AG04450 (cell line): ENCODE data around the gene GLT6D1. TPM values are rescaled to one million over a fixed set of nuclear protein-coding genes. Genes with fewer than 3 reads are reported as not detected.

Source experiments
- CTCF ChIA-PET: fragments of 300-600, 350-600 bp; formaldehyde crosslinking; extraction: SDS; loops from one replicate; lab custom pipeline; 2022; ENCODE audit warnings: antibody characterized with exemption, inconsistent platforms; lab: Charles Lee
- POLR2A ChIA-PET: fragments of 350-600 bp; formaldehyde crosslinking; extraction: SDS; loops from one replicate; lab custom pipeline; 2021; ENCODE audit warnings: antibody characterized with exemption, inconsistent platforms; lab: Yijun Ruan, JAX
- DNase-seq: peaks from one replicate; pipeline ENCODE4 v3.0.0-alpha.2; 2011; ENCODE audit warnings: low read depth, low spot score
- H3K27ac ChIP-seq: one replicate; pipeline ENCODE4 v1.5.1; 2012; ENCODE audit warnings: low read depth, low read length, control low read depth
- H3K27me3 ChIP-seq: one replicate; pipeline ENCODE4 v1.6.0; 2012; ENCODE audit warnings: low read length; ENCODE audit not compliant: control insufficient read depth, insufficient read depth
- H3K4me3 ChIP-seq: 2 replicates; pipeline ENCODE4 v1.5.1; 2011; ENCODE audit warnings: mild to moderate bottlenecking, low read depth, low read length, control low read depth
- H3K9me3 ChIP-seq: 2 replicates; pipeline ENCODE4 v1.5.1; 2012; ENCODE audit warnings: low read length; ENCODE audit not compliant: control insufficient read depth, insufficient read depth
- polyA plus RNA-seq: library from polyadenylated mRNA; depleted of rRNA; stranded (reverse); fragments of >200 nt; gene quantifications from 2 replicates; pipeline ENCODE4 v1.2.3, GENCODE V29; 2011
- TF ChIP-seq, protein P1 (sequence below): IDR thresholded peaks from 2 replicates; pipeline ENCODE4 v1.5.1; 2011; ENCODE audit warnings: low read depth, low read length, control low read depth, inconsistent platforms

Gene GLT6D1
- polyA plus RNA-seq, 1 experiment: not detected

DNA sequence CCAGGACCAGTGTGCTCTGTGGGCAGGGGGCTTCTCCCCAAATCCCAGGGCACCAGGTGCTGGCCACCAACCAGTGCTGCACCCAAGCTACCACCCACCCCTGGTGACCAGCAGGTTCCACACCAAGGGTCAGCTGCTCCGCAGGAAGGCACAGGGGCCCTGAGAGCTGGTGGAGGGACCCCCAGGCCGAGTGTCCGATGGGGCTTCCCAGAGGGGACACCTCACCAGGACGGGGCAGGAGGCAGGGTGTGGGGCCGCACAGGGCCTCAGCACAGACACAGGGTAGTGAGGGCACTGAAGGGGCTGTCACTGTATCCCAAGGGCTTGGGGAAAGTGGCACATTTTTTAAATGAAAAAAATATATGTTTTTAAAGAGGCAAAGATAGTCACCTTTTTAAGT is 41.8 kb upstream of the GLT6D1 start:
- no peak overlapping the region for H3K4me3 ChIP-seq
- TF ChIP-seq, protein P1, sequence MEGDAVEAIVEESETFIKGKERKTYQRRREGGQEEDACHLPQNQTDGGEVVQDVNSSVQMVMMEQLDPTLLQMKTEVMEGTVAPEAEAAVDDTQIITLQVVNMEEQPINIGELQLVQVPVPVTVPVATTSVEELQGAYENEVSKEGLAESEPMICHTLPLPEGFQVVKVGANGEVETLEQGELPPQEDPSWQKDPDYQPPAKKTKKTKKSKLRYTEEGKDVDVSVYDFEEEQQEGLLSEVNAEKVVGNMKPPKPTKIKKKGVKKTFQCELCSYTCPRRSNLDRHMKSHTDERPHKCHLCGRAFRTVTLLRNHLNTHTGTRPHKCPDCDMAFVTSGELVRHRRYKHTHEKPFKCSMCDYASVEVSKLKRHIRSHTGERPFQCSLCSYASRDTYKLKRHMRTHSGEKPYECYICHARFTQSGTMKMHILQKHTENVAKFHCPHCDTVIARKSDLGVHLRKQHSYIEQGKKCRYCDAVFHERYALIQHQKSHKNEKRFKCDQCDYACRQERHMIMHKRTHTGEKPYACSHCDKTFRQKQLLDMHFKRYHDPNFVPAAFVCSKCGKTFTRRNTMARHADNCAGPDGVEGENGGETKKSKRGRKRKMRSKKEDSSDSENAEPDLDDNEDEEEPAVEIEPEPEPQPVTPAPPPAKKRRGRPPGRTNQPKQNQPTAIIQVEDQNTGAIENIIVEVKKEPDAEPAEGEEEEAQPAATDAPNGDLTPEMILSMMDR: no peak
- ChIA-PET POLR2A (no interaction called here), CTCF (no interaction called here)
- peaks cover 4% of the 10 kb centered on the region; the same call in 1 of the 2 replicates for H3K9me3 ChIP-seq
- peaks cover 4% of the 10 kb centered on the region for H3K27me3 ChIP-seq
- no peak for DNase-seq
- no peak overlapping the region for H3K27ac ChIP-seq

DNA sequence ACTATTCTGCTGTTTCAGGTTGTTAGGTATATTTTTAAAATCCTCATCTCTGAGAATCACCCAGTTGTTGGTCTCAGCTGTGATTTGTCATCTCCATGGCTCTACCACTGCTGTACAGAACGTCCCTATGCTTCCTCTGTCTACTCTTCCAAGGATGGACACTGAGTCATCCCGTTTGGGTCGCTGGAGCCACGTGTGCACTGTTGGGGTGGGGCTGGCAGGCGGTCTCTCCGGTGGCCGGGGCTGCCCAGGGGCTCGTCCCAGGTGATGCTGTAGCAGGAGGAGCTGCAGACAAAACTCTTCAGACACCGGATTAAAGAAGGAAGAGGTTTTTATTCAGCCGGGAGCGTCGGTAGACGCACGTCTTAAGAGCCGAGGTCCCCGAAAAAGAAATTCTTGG is 40.7 kb upstream of the GLT6D1 start:
- H3K4me3 ChIP-seq: no peak overlapping the region
- no peak overlapping the region for H3K27ac ChIP-seq
- no peak for DNase-seq
- TF ChIP-seq, protein P1: no peak
- ChIA-PET POLR2A (no interaction called here), CTCF (no interaction called here)
- H3K27me3 ChIP-seq: peaks cover 4% of the 10 kb centered on the region
- peaks cover 4% of the 10 kb centered on the region; the same call in 1 of the 2 replicates for H3K9me3 ChIP-seq

- POLR2A ChIA-PET: no interaction called here
- no peak overlapping the region for H3K4me3 ChIP-seq
- no peak for DNase-seq
- CTCF ChIA-PET: no interaction called here
- TF ChIP-seq, protein P1: no peak
- H3K9me3 ChIP-seq: peaks cover 4% of the 10 kb centered on the region; the same call in 1 of the 2 replicates
- H3K27ac ChIP-seq: no peak overlapping the region
- no peaks in the 10 kb centered on the region for H3K27me3 ChIP-seq
These were observed 39.1 kb upstream of the GLT6D1 start for GRCh38 chr9:135678236-135679017.

DNA sequence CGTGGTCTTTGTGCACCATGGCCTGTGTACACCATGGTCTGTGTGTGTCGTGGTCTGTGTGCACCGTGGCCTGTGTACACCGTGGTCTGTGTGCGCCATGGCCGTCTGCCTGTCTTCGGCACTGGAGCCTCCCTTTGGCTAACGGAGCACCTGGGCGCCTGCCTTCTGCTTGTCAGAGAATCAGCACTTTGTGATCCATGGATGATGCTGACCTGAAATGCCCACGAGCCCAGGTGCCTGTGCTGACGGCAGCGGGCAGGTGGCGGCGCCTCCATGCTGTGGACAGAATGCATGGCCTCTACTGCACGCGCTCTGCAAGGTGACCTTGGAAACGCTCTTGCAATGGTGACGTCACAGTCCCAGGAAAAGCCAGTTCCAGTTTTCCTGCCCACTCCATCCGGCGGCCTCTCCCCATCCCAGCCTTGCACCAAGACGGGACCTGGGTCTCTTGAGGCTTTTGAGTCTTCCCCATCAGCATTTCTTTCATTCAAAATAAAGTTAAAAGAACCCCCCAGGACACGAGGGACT is 38.4 kb upstream of the GLT6D1 start:
- Histone ChIP-seq H3K4me3 (no peak overlapping the region), H3K27ac (no peak overlapping the region), H3K27me3 (no peaks in the 10 kb centered on the region), H3K9me3 (peaks cover 4% of the 10 kb centered on the region; the same call in 1 of the 2 replicates)
- TF ChIP-seq, protein P1: no peak
- CTCF ChIA-PET: no interaction called here
- DNase-seq: no peak
- POLR2A ChIA-PET: no interaction called here

GRCh38 chr9:135676891-135677290 is 37.6 kb upstream of the GLT6D1 start:
- H3K27me3 ChIP-seq: no peaks in the 10 kb centered on the region
- TF ChIP-seq, protein P1: no peak
- H3K4me3 ChIP-seq: no peak overlapping the region
- CTCF ChIA-PET: no interaction called here
- POLR2A ChIA-PET: no interaction called here
- H3K27ac ChIP-seq: no peak overlapping the region
- DNase-seq: no peak
- H3K9me3 ChIP-seq: peaks cover 4% of the 10 kb centered on the region; the same call in 1 of the 2 replicates
